ENCODE data around the gene UBE4A. TPM values are rescaled to one million over a fixed set of nuclear protein-coding genes. Genes with fewer than 3 reads are reported as not detected.

Gene UBE4A
- total RNA-seq, 1 experiment from 2014 or later = 54.2 TPM

DNA sequence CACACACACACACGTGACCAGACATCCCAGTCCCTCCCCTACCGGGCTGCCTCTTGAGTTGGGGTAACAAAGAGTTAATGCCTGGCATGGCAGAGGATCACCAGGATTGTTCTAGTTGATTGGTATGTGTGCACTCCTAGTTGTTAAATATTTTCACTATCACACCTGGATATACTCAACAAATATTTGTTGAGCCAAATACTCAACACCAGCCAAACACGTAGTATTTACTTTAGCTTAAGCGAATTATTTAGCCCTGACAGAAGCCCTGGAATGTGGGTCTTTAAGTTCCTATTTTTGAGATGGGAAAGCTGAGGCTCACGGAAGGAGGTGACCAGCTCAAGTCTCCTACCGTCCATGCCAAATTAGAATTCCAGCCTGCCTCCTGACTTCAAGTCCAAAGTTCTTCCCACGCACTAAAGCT lies 44.4 kb upstream of the UBE4A start:
- no peak overlapping the region for H3K27ac ChIP-seq (ENCODE audit: low read depth, low read length, poor library complexity, severe bottlenecking)
- H3K9me3 ChIP-seq (ENCODE audit: low read depth, low read length, poor library complexity, severe bottlenecking) = no peaks in the 10 kb centered on the region
- POLR2A ChIA-PET (ENCODE audit: low non-redundant PET) = interaction anchor here (0.6 kb wide), 1 partner anchor 822 kb away, joined by 8 read pairs; no protein-coding TSS in a partner anchor
- no peak for TF ChIP-seq EZH2 (IDR thresholded peaks at IDR 0.05; ENCODE audit: borderline replicate concordance, low read depth, low read length, poor library complexity, severe bottlenecking)
- TF ChIP-seq CTCF (conservative IDR thresholded peaks at IDR 0.05; ENCODE audit: low read depth, low read length) = no peak
- intact Hi-C loops (cut with micrococcal nuclease; ENCODE audit: unreplicated experiment) = no loop called here
- peaks cover 55% of the 10 kb centered on the region for H3K27me3 ChIP-seq (replicated peaks; ENCODE audit: insufficient read depth, low read depth, low read length, poor library complexity)
- no peaks in the 10 kb centered on the region for H3K36me3 ChIP-seq (ENCODE audit: insufficient read depth, low read length, poor library complexity, severe bottlenecking)
- no peak for DNase-seq (ENCODE audit: low spot score)
- BruUV-seq (replicated peaks) = no TSS peak
- CTCF ChIA-PET = no interaction called here
- no peak overlapping the region for H3K4me3 ChIP-seq (ENCODE audit: low read depth, low read length, poor library complexity, severe bottlenecking)
- no peaks in the 10 kb centered on the region for H3K4me1 ChIP-seq (ENCODE audit: insufficient read depth, low read length, poor library complexity, severe bottlenecking)

DNA sequence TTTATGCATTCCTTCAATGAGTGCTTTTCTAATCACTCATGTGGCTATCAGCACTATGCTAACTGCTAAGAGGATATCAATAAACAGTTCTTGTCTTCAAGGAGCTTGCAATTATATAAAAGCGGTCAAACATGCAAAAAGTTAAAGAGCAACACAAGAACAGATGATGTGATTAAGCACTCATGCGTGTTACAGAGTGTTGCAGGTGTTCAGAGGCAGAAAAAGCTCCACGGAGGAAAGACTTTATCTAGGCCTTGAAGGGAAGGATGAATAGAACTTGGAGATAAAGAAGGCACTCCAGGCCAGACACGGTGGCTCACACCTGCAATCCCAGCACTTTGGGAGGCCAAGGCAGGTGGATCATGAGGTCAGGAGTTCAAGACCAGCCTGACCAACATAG lies 41.3 kb upstream of the UBE4A start:
- CTCF ChIA-PET = no interaction called here
- Histone ChIP-seq H3K9me3 (ENCODE audit: low read depth, low read length, poor library complexity, severe bottlenecking) (no peaks in the 10 kb centered on the region), H3K27ac (ENCODE audit: low read depth, low read length, poor library complexity, severe bottlenecking) (no peak overlapping the region), H3K4me3 (ENCODE audit: low read depth, low read length, poor library complexity, severe bottlenecking) (no peak overlapping the region), H3K4me1 (ENCODE audit: insufficient read depth, low read length, poor library complexity, severe bottlenecking) (no peaks in the 10 kb centered on the region), H3K36me3 (ENCODE audit: insufficient read depth, low read length, poor library complexity, severe bottlenecking) (no peaks in the 10 kb centered on the region), H3K27me3 (replicated peaks; ENCODE audit: insufficient read depth, low read depth, low read length, poor library complexity) (peaks cover 42% of the 10 kb centered on the region)
- DNase-seq (ENCODE audit: low spot score) = no peak
- POLR2A ChIA-PET (ENCODE audit: low non-redundant PET) = no interaction called here
- TF ChIP-seq EZH2 (IDR thresholded peaks at IDR 0.05; ENCODE audit: borderline replicate concordance, low read depth, low read length, poor library complexity, severe bottlenecking) (no peak), CTCF (conservative IDR thresholded peaks at IDR 0.05; ENCODE audit: low read depth, low read length) (no peak)
- intact Hi-C loops (cut with micrococcal nuclease; ENCODE audit: unreplicated experiment) = no loop called here
- no TSS peak for BruUV-seq (replicated peaks)

GRCh38 chr11:118318581-118319336 lies 40.6 kb upstream of the UBE4A start:
- no peaks in the 10 kb centered on the region for H3K9me3 ChIP-seq (ENCODE audit: low read depth, low read length, poor library complexity, severe bottlenecking)
- intact Hi-C loops (cut with micrococcal nuclease; ENCODE audit: unreplicated experiment) = no loop called here
- H3K4me3 ChIP-seq (ENCODE audit: low read depth, low read length, poor library complexity, severe bottlenecking) = no peak overlapping the region
- no peaks in the 10 kb centered on the region for H3K36me3 ChIP-seq (ENCODE audit: insufficient read depth, low read length, poor library complexity, severe bottlenecking)
- CTCF ChIA-PET = no interaction called here
- H3K4me1 ChIP-seq (ENCODE audit: insufficient read depth, low read length, poor library complexity, severe bottlenecking) = no peaks in the 10 kb centered on the region
- POLR2A ChIA-PET (ENCODE audit: low non-redundant PET) = no interaction called here
- H3K27me3 ChIP-seq (replicated peaks; ENCODE audit: insufficient read depth, low read depth, low read length, poor library complexity) = peaks cover 37% of the 10 kb centered on the region
- no peak for TF ChIP-seq CTCF (conservative IDR thresholded peaks at IDR 0.05; ENCODE audit: low read depth, low read length)
- no peak overlapping the region for H3K27ac ChIP-seq (ENCODE audit: low read depth, low read length, poor library complexity, severe bottlenecking)
- BruUV-seq (replicated peaks) = no TSS peak
- no peak for DNase-seq (ENCODE audit: low spot score)

Measured in A673 (cell line).